ENCODE measurements around the gene DGAT2. TPM values are rescaled to one million over a fixed set of nuclear protein-coding genes. Genes with fewer than 3 reads are reported as not detected.
"Not testable (repeated sequence)": the region's sequence is repeated elsewhere in the genome, so short reads cannot be mapped to it uniquely, and the experiment has no call there.

The DGAT2 gene
- total RNA-seq, 1 experiment from 2014 or later, result 1.9 TPM

DNA sequence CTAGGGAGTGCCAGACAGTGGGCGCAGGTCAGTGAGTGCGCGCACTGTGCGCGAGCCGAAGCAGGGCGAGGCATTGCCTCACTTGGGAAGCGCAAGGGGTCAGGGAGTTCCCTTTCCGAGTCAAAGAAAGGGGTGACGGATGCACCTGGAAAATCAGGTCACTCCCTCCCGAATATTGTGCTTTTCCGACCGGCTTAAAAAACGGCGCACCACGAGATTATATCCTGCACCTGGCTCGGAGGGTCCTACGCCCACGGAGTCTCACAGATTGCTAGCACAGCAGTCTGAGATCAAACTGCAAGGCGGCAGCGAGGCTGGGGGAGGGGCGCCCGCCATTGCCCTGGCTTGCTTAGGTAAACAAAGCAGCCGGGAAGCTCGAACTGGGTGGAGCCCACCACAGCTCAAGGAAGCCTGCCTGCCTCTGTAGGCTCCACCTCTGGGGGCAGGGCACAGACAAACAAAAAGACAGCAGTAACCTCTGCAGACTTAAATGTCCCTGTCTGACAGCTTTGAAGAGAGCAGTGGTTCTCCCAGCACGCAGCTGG lies 19.8 kb upstream of the DGAT2 start:
- not testable (repeated sequence) for DNase-seq (ENCODE audit: extremely low read depth, low read depth)

DNA sequence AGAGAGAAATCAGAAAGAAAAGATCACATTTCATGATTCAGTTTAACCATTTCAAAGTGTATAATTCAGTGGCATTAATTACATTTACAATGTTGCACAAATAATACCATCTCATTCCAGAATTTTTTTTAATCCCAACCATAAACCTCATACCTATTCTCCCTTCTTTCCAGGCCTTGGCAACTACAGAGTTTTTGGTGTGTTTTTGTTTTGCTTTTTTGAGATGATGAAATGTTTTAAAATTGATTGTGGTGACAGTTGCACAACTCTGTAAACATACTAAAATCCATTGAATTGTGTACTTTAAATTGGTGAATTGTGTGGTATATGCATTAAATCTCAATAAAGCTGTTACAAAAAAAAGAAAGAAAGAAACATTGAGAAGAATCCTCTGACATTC lies 13.6 kb upstream of the DGAT2 start:
- not testable (repeated sequence) for DNase-seq (ENCODE audit: extremely low read depth, low read depth)

- no peak for DNase-seq (ENCODE audit: extremely low read depth, low read depth)
These were observed 10.9 kb upstream of the DGAT2 start for GRCh38 chr11:75757651-75758050.

DNA sequence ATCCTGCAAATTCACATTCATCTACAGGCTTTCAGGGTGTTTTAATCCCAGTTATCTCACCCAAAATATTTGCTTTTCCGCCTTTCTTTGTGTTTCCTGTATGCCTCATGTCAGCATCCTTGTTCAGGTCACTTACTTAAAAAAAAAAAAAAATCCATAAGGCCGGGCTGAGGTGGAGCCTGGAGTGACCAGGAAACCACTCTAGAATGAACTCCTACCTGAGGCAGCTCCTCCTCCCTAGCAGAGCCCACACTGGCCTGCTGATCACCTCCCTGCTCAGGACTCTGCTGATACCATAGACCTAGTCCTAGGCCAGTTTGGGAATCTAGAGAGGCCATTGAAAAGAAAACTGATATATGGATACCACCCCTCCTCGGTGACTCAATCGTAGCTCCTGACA lies 8.7 kb upstream of the DGAT2 start:
- DNase-seq (ENCODE audit: extremely low read depth, low read depth), result no peak

DNA sequence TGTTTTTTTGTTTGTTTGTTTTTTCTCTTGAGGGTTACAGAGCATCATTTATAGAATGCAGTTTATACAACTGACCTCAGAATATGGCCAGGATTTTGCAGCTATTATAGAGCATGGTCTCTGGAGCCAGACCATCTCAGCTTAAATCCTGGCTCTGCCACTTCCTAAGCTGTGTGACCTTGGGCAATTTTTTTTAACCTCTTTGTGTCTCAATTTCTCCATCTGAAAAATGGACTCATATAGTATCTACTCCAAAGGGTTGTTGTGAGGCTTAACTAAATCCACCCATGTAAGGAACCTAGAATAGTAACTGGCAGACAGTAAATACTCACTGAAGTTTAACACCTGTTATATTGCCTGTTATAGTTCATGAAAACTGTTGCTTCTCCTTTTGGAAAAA lies 8.3 kb upstream of the DGAT2 start:
- DNase-seq (ENCODE audit: extremely low read depth, low read depth), result no peak

DNA sequence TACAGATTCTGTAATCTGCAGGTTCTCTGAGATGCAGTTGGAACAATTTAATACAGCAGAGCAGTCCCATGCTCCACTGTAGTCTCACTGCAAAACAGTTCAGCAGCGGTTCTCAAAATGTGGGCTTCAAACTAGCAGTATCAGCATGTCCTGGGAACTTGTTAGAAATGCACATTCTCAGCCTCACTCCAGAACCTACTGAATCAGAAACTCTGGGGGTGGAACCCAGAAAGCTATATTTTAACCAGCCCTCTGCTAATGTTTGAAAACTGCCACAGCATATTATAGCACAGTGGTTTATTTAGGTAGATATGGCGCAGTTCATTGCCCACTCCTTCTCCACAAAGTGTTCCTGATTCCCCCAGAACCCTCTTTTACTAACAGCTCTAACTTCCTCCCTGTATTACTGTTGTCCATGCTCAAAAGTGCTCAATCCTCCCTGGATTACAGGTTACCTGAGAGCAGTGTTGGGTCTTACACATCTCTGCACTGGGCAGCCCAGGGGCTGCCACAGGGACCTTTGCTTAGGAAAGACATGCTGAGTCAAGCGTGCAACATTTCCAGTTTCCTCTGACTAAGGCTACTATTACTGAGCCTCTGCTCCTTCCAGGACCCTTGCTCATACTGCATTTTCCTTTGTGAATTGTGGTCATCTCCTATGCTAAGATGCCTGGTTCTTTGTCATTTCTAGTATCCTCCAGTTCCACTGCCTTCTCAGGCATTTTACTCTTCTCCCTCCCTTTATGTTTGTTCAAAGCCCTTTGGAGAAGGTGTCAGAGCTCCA lies 7.7 kb upstream of the DGAT2 start:
- DNase-seq (ENCODE audit: extremely low read depth, low read depth), result no peak

GRCh38 chr11:75762158-75762557 lies 6.4 kb upstream of the DGAT2 start:
- no peak for DNase-seq (ENCODE audit: extremely low read depth, low read depth)

DNA sequence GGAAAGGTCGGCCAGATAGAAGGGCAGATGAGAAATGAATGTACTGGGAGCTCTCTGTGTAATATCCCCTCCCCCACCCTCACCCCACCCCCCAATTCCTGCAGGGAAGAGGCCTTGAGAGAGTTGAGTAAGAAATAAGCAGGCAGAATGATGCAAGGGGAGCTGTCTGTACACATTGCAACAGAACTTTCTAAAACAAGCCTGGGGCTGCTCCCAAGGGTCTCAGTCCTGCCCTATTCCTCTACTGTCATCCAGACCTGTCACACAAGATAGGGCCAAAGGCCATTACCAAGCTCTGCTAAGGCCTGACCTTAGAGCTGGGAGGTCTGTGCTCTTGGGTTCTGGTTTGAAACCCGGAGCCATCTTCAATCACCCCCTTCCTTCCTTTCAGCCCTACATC lies 5.7 kb upstream of the DGAT2 start:
- no peak for DNase-seq (ENCODE audit: extremely low read depth, low read depth)

- no peak for DNase-seq (ENCODE audit: extremely low read depth, low read depth)
These were observed 4.7 kb upstream of the DGAT2 start for GRCh38 chr11:75763846-75764245.

DNA sequence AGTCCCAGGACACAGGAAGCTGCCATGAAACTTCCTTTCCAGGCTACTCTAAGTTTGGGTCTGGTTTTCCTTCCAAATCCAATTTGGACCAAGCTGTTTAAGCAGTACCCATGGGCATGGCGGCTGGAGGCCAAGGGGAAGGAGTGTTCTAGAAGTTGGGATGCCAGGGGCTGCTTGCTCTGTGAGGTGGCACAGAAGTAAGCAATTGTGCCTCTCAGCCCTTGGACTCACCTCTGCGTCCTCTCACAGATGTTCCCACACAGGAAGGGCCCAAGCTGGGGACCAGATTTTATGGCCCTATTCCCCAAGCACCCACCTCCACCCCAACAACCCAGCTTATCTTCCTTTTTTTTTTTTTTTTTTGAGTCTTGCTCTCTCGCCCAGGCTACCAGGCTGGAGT lies 3.5 kb upstream of the DGAT2 start:
- no peak for DNase-seq (ENCODE audit: extremely low read depth, low read depth)

DNA sequence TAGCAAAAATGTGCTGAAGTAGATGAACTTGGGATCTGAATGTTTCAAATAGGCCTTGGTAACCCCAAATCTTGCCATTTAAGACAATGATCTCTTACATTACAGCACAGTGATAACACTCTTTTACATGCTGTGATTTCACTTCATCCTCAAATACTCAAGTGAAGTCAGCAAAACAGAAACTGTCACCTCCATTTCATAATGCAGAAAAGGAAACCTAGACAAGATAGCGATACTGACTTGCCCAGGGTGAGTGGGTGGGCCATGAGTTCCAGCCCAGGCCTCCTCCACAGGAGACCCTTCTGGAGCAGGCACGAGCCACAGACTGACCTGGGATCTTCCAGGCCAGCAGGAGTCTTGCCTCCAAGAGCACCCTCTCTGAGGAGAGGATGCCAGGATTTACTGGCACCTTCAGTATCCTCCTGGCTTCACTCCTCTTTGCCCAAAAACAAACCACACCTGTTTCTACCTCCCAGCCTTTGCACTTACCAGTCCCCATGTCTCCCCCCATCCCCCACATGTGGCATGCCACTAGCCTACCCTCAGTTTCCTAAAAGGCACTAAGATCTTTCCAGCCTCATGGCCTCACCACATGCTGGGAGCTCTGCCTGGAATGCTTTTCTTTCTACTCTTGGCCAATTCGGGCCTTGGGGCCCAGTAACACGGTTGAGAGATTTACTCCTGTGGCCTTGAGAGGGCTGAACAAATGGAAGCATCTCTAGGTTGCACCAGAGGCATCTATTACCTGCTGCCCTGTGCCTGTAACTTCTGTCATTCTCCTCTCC lies 1.9 kb upstream of the DGAT2 start:
- DNase-seq (ENCODE audit: extremely low read depth, low read depth), result no peak

DNA sequence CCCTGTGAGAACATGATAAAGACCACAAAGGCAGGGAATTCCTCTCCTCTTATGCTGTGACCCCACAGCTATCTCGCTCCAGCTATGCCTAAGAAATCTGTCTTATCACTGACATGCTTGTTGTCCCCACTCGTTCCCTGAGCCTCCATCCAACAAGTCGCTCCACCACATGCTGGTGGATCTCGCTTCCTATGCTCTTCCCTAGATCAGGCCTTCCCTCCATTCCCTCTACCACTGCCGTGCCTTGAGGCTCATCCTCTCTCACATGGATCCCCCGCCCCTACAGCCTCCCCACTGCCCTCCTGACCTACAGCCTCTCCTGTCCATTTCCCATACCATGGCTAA lies 1.4 kb upstream of the DGAT2 start:
- no peak for DNase-seq (ENCODE audit: extremely low read depth, low read depth)

- DNase-seq (ENCODE audit: extremely low read depth, low read depth), result no peak
These were observed 826 bp upstream of the DGAT2 start for GRCh38 chr11:75767793-75768111.

DNA sequence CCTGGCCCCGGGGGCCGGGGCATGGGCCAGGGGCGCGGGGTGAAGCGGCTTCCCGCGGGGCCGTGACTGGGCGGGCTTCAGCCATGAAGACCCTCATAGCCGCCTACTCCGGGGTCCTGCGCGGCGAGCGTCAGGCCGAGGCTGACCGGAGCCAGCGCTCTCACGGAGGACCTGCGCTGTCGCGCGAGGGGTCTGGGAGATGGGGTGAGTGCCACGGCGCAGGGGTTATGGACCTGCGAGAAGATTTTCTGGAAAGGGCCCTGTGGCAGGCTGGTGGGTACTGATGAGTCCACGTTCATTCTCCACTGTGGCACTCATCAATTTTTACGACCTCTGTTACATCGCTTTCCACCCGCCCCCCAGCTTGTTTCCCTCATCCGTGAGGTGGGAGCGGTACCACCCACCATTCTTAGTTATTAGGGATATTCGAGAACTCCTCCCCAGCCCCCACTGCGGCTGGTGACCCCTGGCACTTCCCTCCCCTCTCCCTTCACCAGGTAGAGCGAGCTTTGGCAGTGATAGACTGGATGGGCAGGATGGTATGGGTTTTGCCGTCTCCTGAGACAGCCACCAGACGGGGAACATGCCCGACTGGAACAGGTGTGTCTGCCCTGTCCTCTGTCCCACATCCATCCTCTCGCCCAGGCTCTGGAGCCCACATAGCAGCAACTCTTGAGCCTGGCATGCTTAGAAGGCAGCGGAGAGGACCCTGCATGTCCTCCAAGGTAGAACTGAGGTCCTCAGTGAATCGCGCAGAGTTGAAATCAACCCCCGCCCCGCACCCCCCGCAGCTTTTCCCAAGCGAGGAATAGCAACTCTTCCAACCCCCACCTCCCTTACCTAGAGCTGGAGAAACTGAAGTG lies 562 bp downstream of the DGAT2 start:
- no peak for DNase-seq (ENCODE audit: extremely low read depth, low read depth)

DNA sequence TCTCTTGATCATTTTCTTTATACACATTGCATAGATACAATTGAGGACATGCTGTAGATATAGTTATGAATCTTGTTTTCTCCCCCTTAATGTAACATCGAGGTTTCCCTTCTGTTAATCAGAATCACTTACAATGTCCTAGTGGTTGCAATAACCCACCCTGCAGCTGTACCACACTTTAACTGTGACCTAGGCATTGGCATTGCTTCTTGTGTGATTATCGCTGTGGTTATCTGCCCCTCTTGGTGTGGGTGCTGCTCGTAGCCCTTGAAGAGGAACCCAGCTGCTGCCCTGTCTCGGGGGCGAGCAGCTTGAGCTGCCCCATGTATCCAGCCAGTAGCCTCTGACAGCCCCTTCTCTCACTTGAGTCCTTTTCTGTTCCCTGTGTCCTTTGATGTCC lies 1.5 kb downstream of the DGAT2 start:
- DNase-seq (ENCODE audit: extremely low read depth, low read depth), result no peak

DNA sequence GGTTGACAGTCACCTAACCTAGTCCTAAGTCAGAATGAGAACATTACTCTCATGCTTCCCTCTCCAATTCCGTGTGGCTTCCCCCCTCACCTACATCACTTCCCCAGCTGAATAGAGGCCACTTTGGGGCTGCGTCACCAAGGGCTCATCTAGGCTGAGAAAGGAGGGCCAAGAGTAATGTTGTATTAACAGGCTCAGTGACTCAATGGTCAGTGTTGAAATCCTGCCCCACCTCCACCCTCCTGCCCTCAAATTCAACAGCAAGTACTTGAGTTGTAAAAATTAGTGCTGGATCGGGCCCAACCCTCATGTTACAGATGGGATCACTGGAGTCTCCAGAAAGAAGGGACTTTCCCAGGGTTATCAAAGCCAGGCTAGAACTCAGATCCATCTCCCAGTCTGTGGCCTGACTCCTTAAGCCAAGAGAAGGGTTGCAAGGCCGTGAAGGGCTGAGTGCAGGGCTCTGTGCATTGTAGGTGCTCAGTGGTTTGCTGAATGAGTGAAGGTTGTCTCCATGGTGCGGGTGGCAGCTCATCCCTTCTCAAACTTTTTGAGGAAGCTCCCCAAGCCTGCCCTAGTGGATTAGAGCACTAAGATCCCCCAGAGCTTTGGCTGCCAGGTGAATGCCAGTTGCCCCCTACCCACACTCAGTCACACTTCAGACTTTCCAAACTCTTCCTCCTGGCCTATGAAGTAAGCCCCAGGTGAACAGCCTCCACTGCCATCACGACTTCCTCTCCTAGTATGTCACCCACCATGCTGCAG lies 3.2 kb downstream of the DGAT2 start:
- DNase-seq (ENCODE audit: extremely low read depth, low read depth), result no peak

DNA sequence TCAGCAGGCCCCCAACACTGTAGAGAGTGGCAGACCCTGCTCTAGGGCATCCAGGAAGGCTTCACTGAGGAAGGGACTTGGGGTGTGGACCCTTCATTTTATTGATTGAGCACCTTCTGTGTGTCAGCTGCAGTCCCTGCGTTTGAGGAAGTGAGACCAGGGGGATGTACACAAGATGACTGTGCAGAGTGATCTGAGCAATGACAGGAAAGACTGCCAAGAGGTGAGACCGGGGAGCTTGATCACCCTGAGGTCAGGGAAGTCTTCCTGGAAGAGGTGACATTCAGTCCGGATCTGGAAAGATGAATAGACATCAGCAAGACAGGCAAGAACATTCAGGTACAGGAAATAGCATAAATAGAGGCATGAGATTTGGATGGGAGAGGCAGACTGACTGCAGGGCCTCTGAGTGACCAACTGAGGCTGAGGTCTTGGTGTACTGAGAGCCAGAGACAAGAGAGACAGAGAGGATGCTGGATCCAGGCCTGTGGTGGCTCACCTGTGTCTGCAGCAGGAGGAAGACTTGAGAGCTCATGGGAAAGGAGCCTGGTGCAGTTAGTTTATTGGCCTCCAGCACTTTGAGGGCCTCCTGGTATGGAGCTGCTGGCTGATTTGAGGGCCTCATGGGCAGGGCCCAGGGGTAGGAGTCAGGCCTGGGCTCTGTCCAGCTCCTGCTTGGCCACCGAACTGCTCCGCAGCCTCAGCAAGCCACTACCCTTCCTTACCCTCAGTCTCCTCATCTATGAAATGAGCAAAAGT lies 5.2 kb downstream of the DGAT2 start:
- no peak for DNase-seq (ENCODE audit: extremely low read depth, low read depth)

- no peak for DNase-seq (ENCODE audit: extremely low read depth, low read depth)
These were observed 6.5 kb downstream of the DGAT2 start for GRCh38 chr11:75775056-75775455.

DNA sequence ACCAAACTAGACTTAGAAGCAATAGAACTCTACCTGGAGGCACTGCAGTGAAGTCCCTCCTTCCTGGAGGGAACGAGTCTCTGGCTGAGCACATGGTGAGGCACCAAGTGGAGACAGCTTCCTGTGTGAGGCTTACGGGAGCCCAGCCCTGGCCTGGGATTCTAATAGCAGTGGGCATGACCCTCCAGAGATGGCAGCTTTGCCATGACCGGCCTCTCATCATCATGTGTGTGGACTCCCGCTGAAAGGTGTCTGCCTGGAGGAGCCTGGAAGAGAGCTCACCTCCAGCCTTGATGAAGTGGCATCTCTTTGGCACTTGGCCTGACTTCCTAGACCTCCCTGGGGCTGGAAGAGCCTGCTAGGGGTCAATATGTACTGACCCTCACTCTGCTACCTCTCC lies 8.0 kb downstream of the DGAT2 start:
- DNase-seq (ENCODE audit: extremely low read depth, low read depth), result no peak

All from NCI-H460 (cell line).